Keratinocyte (primary cell): Measurements from ENCODE around the gene MTMR2. TPM values are rescaled to one million over a fixed set of nuclear protein-coding genes. Genes with fewer than 3 reads are reported as not detected.
A peak's percentile ranks its signal among the peaks of the same experiment; 100 is the strongest.

Experiments used
- DNase-seq: peaks from one replicate; pipeline ENCODE4 v3.0.0-alpha.2; 2011; ENCODE audit warnings: low read depth, missing footprints, low spot score
- FAIRE-seq: peaks from 2 replicates; lab custom pipeline; 2011; peaks lifted over from hg19 to GRCh38; lab: Jason Lieb, UNC
- H2AFZ ChIP-seq: 2 replicates; pipeline ENCODE4 v1.6.0; 2012; ENCODE audit warnings: low read length, control low read depth, inconsistent platforms; ENCODE audit not compliant: control insufficient read depth
- H3K27ac ChIP-seq: 2 replicates; pipeline ENCODE4 v1.5.1; 2011; ENCODE audit warnings: low read length; ENCODE audit not compliant: control insufficient read depth, insufficient read depth
- H3K27me3 ChIP-seq: 3 replicates; pipeline ENCODE4 v1.6.0; 2011; ENCODE audit warnings: low read length; ENCODE audit not compliant: control insufficient read depth, insufficient read depth; ENCODE audit errors: extremely low read depth
- H3K36me3 ChIP-seq, 2 experiments: 2 replicates in 1 of 2; 3 replicates in 1 of 2; pipeline ENCODE4 v1.5.1; 2011; ENCODE audit warnings: low read length in 2 of 2, mild to moderate bottlenecking in 1 of 2; ENCODE audit not compliant: control insufficient read depth in 2 of 2, insufficient read depth in 2 of 2; ENCODE audit errors: extremely low read depth in 1 of 2
- H3K4me1 ChIP-seq: 3 replicates; pipeline ENCODE4 v1.5.1; 2011; ENCODE audit warnings: low read length; ENCODE audit not compliant: control insufficient read depth, insufficient read depth; ENCODE audit errors: extremely low read depth
- H3K4me2 ChIP-seq: 3 replicates; pipeline ENCODE4 v1.6.0; 2011; ENCODE audit warnings: low read depth, low read length; ENCODE audit not compliant: control insufficient read depth, insufficient read depth; ENCODE audit errors: extremely low read depth
- H3K4me3 ChIP-seq, 3 experiments: fragments of 200-600 bp in 1 of 3; sonication (generic) in 1 of 3; 2 replicates in 2 of 3; 3 replicates in 1 of 3; pipeline ENCODE4 v1.5.1; 2011 to 2016; ENCODE audit warnings: low read length in 3 of 3, mild to moderate bottlenecking in 3 of 3, control low read depth in 2 of 3, inconsistent platforms in 1 of 3, low read depth in 1 of 3, mixed read lengths in 1 of 3, mixed run types in 1 of 3, moderate library complexity in 1 of 3; ENCODE audit not compliant: control insufficient read depth in 2 of 3, insufficient read depth in 2 of 3; ENCODE audit errors: extremely low read depth in 1 of 3
- H3K79me2 ChIP-seq: 2 replicates; pipeline ENCODE4 v1.6.0; 2012; ENCODE audit warnings: low read length; ENCODE audit not compliant: control insufficient read depth, insufficient read depth
- H3K9ac ChIP-seq: 3 replicates; pipeline ENCODE4 v1.6.0; 2011; ENCODE audit warnings: low read length; ENCODE audit not compliant: control insufficient read depth, insufficient read depth; ENCODE audit errors: extremely low read depth
- H3K9me1 ChIP-seq: 3 replicates; pipeline ENCODE4 v1.6.0; 2011; ENCODE audit warnings: low read length; ENCODE audit not compliant: control insufficient read depth, insufficient read depth; ENCODE audit errors: extremely low read depth
- H3K9me3 ChIP-seq: 2 replicates; pipeline ENCODE4 v1.5.1; 2012; ENCODE audit warnings: low read depth, low read length; ENCODE audit not compliant: control insufficient read depth
- H4K20me1 ChIP-seq: 3 replicates; pipeline ENCODE4 v1.6.0; 2011; ENCODE audit warnings: low read length; ENCODE audit not compliant: control insufficient read depth, insufficient read depth; ENCODE audit errors: extremely low read depth
- CTCF ChIP-seq, 3 experiments: IDR thresholded peaks in 1 of 3; conservative IDR thresholded peaks in 1 of 3; optimal IDR thresholded peaks in 1 of 3; 2 replicates in 2 of 3; 3 replicates in 1 of 3; pipeline versions ENCODE3 to v1.5.1; 2011; ENCODE audit warnings: low read length in 3 of 3, mild to moderate bottlenecking in 3 of 3, moderate library complexity in 2 of 3, control low read depth in 1 of 3, inconsistent platforms in 1 of 3; ENCODE audit not compliant: insufficient read depth in 2 of 3; ENCODE audit errors: extremely low read depth in 1 of 3
- EZH2 ChIP-seq: IDR thresholded peaks from one replicate; pipeline ENCODE4 v1.6.1; 2012; ENCODE audit warnings: inconsistent platforms, mild to moderate bottlenecking, low read length, moderate library complexity
- dilution Hi-C: fragments of 300-500 bp; cut with MboI; formaldehyde crosslinking; loops from one replicate; pipeline ENCODE4 v1.7.0; 2020; ENCODE audit warnings: low sequenced_read_pairs; ENCODE audit not compliant: extremely low pct_ligation_motif_present
- polyA plus RNA-seq, 5 experiments: library from polyadenylated mRNA; depleted of rRNA in 3 of 5; stranded (reverse) in 3 of 5; stranded (forward) in 1 of 5; unstranded in 1 of 5; fragments of >200 nt; gene quantifications; 1 replicate in 1 of 5; 2 replicates in 3 of 5; 3 replicates in 1 of 5; pipeline versions ENCODE4 v1.2.1 to v1.2.3, GENCODE V29; 2011 to 2012; ENCODE audit warnings: missing spikeins in 2 of 5, low read depth in 1 of 5, low replicate concordance in 1 of 5

Gene MTMR2
- polyA plus RNA-seq, 1 donor (not counting 4 experiments of a cell fraction or from before 2014, with no cell fraction given): 27.0 TPM

GRCh38 chr11:95924414-95924760, 480 bp upstream of the MTMR2 start:
- no peaks in the 10 kb centered on the region for H3K27me3 ChIP-seq
- no peaks in the 10 kb centered on the region for H3K9me3 ChIP-seq
- H3K36me3 ChIP-seq: no peaks in the 10 kb centered on the region
- no peak for TF ChIP-seq EZH2
- no peak for TF ChIP-seq CTCF (optimal IDR thresholded peaks at IDR 0.05 in 1 of 3, IDR thresholded peaks at IDR 0.05 in 1 of 3, conservative IDR thresholded peaks at IDR 0.05 in 1 of 3; ENCODE audit: extremely low read depth in 1 of 3, insufficient read depth in 2 of 3, low read length in 3 of 3)
- H3K4me1 ChIP-seq: peaks cover 9% of the 10 kb centered on the region
- H3K9ac ChIP-seq: peak overlapping the region; percentile 97
- H3K79me2 ChIP-seq: peaks cover 40% of the 10 kb centered on the region
- DNase-seq (no peak), FAIRE-seq (no peak)
- dilution Hi-C loops: no loop called here
- peak overlapping the region; percentile 84 for H3K4me2 ChIP-seq
- H4K20me1 ChIP-seq: no peaks in the 10 kb centered on the region
- H3K4me3 ChIP-seq: peak overlapping the region; percentile 97 to 99 (median 98)
- peak overlapping the region; percentile 91 for H2AFZ ChIP-seq
- H3K9me1 ChIP-seq: no peaks in the 10 kb centered on the region
- H3K27ac ChIP-seq: peak overlapping the region; percentile 94

- H3K4me3 ChIP-seq: peak overlapping the region; percentile 97 to 99 (median 98)
- H3K9me3 ChIP-seq: no peaks in the 10 kb centered on the region
- no peaks in the 10 kb centered on the region for H3K27me3 ChIP-seq
- dilution Hi-C loops: no loop called here
- H3K36me3 ChIP-seq: no peaks in the 10 kb centered on the region
- H3K4me1 ChIP-seq: peaks cover 9% of the 10 kb centered on the region
- no peaks in the 10 kb centered on the region for H4K20me1 ChIP-seq
- TF ChIP-seq EZH2 (no peak), CTCF (optimal IDR thresholded peaks at IDR 0.05 in 1 of 3, IDR thresholded peaks at IDR 0.05 in 1 of 3, conservative IDR thresholded peaks at IDR 0.05 in 1 of 3; ENCODE audit: extremely low read depth in 1 of 3, insufficient read depth in 2 of 3, low read length in 3 of 3) (no peak)
- H3K4me2 ChIP-seq: peak overlapping the region; percentile 84
- no peak for FAIRE-seq
- H3K79me2 ChIP-seq: peaks cover 49% of the 10 kb centered on the region
- peak overlapping the region; percentile 91 for H2AFZ ChIP-seq
- peak overlapping the region; percentile 97 for H3K9ac ChIP-seq
- no peaks in the 10 kb centered on the region for H3K9me1 ChIP-seq
- H3K27ac ChIP-seq: peak overlapping the region; percentile 94
- DNase-seq: no peak
Observed at GRCh38 chr11:95923439-95923727, 524 bp downstream of the MTMR2 start.
